ENCODE measurements around the gene IGSF1.

GRCh38 chrX:131301155-131301554 lies 12.0 kb upstream of the IGSF1 start:
- TF ChIP-seq EZH2 (IDR thresholded peaks at IDR 0.05) = no peak
- TF ChIP-seq POLR2AphosphoS5 (IDR thresholded peaks at IDR 0.05; ENCODE audit: borderline replicate concordance, low read depth, low read length) = no peak

Measured in SK-N-MC (cell line).